ENCODE measurements around the gene UQCC2. TPM values are rescaled to one million over a fixed set of nuclear protein-coding genes. Genes with fewer than 3 reads are reported as not detected.

Gene UQCC2
- total and polyA plus RNA-seq, 2 of the 8 experiments (the other 6 are each of a cell fraction or from before 2014, with no cell fraction given): 52.1 to 104 TPM

GRCh38 chr6:33728438-33728837 lies 16.9 kb upstream of the UQCC2 start:
- H3K27ac ChIP-seq (ENCODE audit: low read depth, low read length): no peak overlapping the region
- no peak overlapping the region for H3K4ac ChIP-seq (replicated peaks; ENCODE audit: insufficient read length, low read depth, low read length)
- no peaks in the 10 kb centered on the region; a peak in 1 of 4 replicates for H3K9me3 ChIP-seq (ENCODE audit: insufficient read depth in 2 of 2, low read depth in 1 of 2, low read length in 1 of 2)
- no peak overlapping the region for H2BK120ac ChIP-seq (replicated peaks; ENCODE audit: low read depth, low read length)
- no peak overlapping the region for H2BK12ac ChIP-seq (ENCODE audit: low read depth, low read length)
- H4K5ac ChIP-seq (ENCODE audit: insufficient read length, low read depth, low read length): no peak overlapping the region
- no peak overlapping the region for H4K91ac ChIP-seq (replicated peaks; ENCODE audit: insufficient read length, low read length)
- FAIRE-seq (no peak), DNase-seq (ENCODE audit: low read depth in 1 of 2, low spot score in 2 of 2) (no peak)
- H2AFZ ChIP-seq (ENCODE audit: low read length): no peak overlapping the region
- no peak overlapping the region for H2BK5ac ChIP-seq (ENCODE audit: low read depth, low read length)
- H2BK15ac ChIP-seq (ENCODE audit: low read length): no peak overlapping the region
- TF ChIP-seq ATF2 (IDR thresholded peaks at IDR 0.05; ENCODE audit: low read length) (no peak), KDM1A (IDR thresholded peaks at IDR 0.05; ENCODE audit: borderline replicate concordance, low read length) (no peak), TEAD4 (IDR thresholded peaks at IDR 0.05; ENCODE audit: low read depth, low read length) (no peak), SIN3A (conservative IDR thresholded peaks at IDR 0.05 in 1 of 2, IDR thresholded peaks at IDR 0.05 in 1 of 2; ENCODE audit: low read depth in 1 of 2, low read length in 2 of 2) (no peak), SIRT6 (IDR thresholded peaks at IDR 0.05; ENCODE audit: low read length) (no peak), NRF1 (IDR thresholded peaks at IDR 0.05; ENCODE audit: low read depth, low read length) (no peak), RNF2 (IDR thresholded peaks at IDR 0.05; ENCODE audit: borderline replicate concordance, low read depth, low read length, missing control alignments, poor library complexity, severe bottlenecking) (no peak), SRF (IDR thresholded peaks at IDR 0.05; ENCODE audit: low read depth, low read length) (no peak), SP4 (IDR thresholded peaks at IDR 0.05; ENCODE audit: low read length) (no peak), EZH2 (IDR thresholded peaks at IDR 0.05; ENCODE audit: low read depth, low read length, severe bottlenecking) (no peak)
- CTCF ChIA-PET (ENCODE audit: partially characterized antibody): interaction anchor here (0.6 to 1.7 kb wide), 7 partner anchors 10 to 231 kb away, joined by 3 to 6 read pairs (median 3); no protein-coding TSS in a partner anchor
- no peak overlapping the region for H3K56ac ChIP-seq (replicated peaks; ENCODE audit: insufficient read length, low read depth, low read length)
- H3K23ac ChIP-seq (ENCODE audit: insufficient read length): no peak overlapping the region
- no peaks in the 10 kb centered on the region for H3K79me1 ChIP-seq (ENCODE audit: low read depth, low read length)
- H3K79me2 ChIP-seq (ENCODE audit: control insufficient read depth in 1 of 2, insufficient read depth in 2 of 2, low read length in 2 of 2): no peaks in the 10 kb centered on the region
- no peak overlapping the region for H3K9ac ChIP-seq (replicated peaks in 1 of 4; ENCODE audit: extremely low read depth in 1 of 4, low read depth in 3 of 4, low read length in 3 of 4)
- H3K27me3 ChIP-seq (replicated peaks in 1 of 4; ENCODE audit: control insufficient read depth in 3 of 4, extremely low read depth in 1 of 4, insufficient read depth in 3 of 4, low read length in 3 of 4): peaks cover 0 to 6% (median 0%) of the 10 kb centered on the region in 4 experiments; a peak in 3 of 7 replicates
- H3K36me3 ChIP-seq (ENCODE audit: control insufficient read depth in 2 of 4, insufficient read depth in 4 of 4, low read length in 3 of 4): no peaks in the 10 kb centered on the region
- POLR2A ChIA-PET (ENCODE audit: partially characterized antibody): interaction anchor here (0.7 to 2.4 kb wide), 5 partner anchors 11 to 56 kb away, joined by 3 to 7 read pairs (median 3); partner anchors contain the start of gene UQCC2
- H4K8ac ChIP-seq (ENCODE audit: extremely low read depth, insufficient read depth, low read length): peak overlapping the region; percentile 23; the same call in 1 of the 2 replicates
- no peaks in the 10 kb centered on the region for H4K20me1 ChIP-seq (replicated peaks in 1 of 2; ENCODE audit: control insufficient read depth in 1 of 2, insufficient read depth in 2 of 2, low read length in 2 of 2)
- peaks cover 3 to 8% (median 4%) of the 10 kb centered on the region in 4 experiments; a peak in 6 of 7 replicates for H3K4me1 ChIP-seq (replicated peaks in 1 of 4; ENCODE audit: control insufficient read depth in 3 of 4, insufficient read depth in 4 of 4, low read length in 3 of 4)
- H2AK5ac ChIP-seq (ENCODE audit: low read depth, low read length): no peak overlapping the region
- no peaks in the 10 kb centered on the region for H3K23me2 ChIP-seq (ENCODE audit: low read depth, low read length)
- H3K4me2 ChIP-seq (ENCODE audit: insufficient read depth in 1 of 2, low read depth in 2 of 2, low read length in 2 of 2): no peak overlapping the region
- 91% methylated on average over 11 of the region's 11 CpGs; no CpG with 5 or more reads in 1 of the 2 experiments for WGBS, 2 experiments (ENCODE audit: extremely low coverage in 1 of 2, insufficient coverage in 1 of 2, insufficient read length in 1 of 2, insufficient replicate concordance in 2 of 2, low coverage in 1 of 2, low lambda C conversion rate in 2 of 2, missing lambda C conversion rate in 1 of 2)
- H2BK20ac ChIP-seq (ENCODE audit: low read length): 0 out of 2 replicates have a peak overlapping the region, but pooled peaks have one; percentile 48
- H3K14ac ChIP-seq (ENCODE audit: insufficient read length): no peak overlapping the region
- H3K18ac ChIP-seq (ENCODE audit: extremely low read depth, low read length): no peak overlapping the region; the same call in 1 of the 2 replicates
- no peak overlapping the region for H3K4me3 ChIP-seq (ENCODE audit: extremely low read depth in 1 of 4, insufficient read depth in 2 of 4, low read depth in 3 of 4, low read length in 4 of 4)
